ENCODE results near the gene APLNR. TPM values are rescaled to one million over a fixed set of nuclear protein-coding genes. Genes with fewer than 3 reads are reported as not detected.

The APLNR gene
- total RNA-seq, 2 donors from 2014 or later, result 3.7 to 4.2 TPM

- H3K36me3 ChIP-seq (ENCODE audit: control insufficient read depth, insufficient read depth, low read length), result no peaks in the 10 kb centered on the region
- Mint-ChIP-seq H3K27me3 (ENCODE audit: insufficient read depth) (no peaks in the 10 kb centered on the region), H3K36me3 (ENCODE audit: low read depth) (no peaks in the 10 kb centered on the region), H3K9me3 (no peaks in the 10 kb centered on the region), H3K27ac (no peak overlapping the region), H3K4me1 (peaks cover 61% of the 10 kb centered on the region), H3K4me3 (no peak overlapping the region)
- peaks cover 22% of the 10 kb centered on the region for H3K4me1 ChIP-seq (ENCODE audit: control insufficient read depth, insufficient read depth, low read length)
- H3K27ac ChIP-seq (ENCODE audit: low read depth, low read length), result no peak overlapping the region
- no peak for DNase-seq
- H3K27me3 ChIP-seq (ENCODE audit: control insufficient read depth, insufficient read depth, low read length, poor library complexity, severe bottlenecking), result no peaks in the 10 kb centered on the region
- TF ChIP-seq CTCF (conservative IDR thresholded peaks at IDR 0.05), result no peak
- no peaks in the 10 kb centered on the region for H3K9me3 ChIP-seq (ENCODE audit: control insufficient read depth, low read length)
- no peak overlapping the region for H3K4me3 ChIP-seq (ENCODE audit: low read length)
- H3K9ac ChIP-seq (ENCODE audit: extremely low read depth, low read length, poor library complexity, severe bottlenecking), result no peak overlapping the region
- 78 to 81% methylated on average over 1 of the region's 1 CpG for WGBS, 2 experiments (ENCODE audit: insufficient coverage in 1 of 2, insufficient read length in 1 of 2)
These were observed 2.3 kb upstream of the APLNR start for GRCh38 chr11:57239348-57239747.

- H3K9me3 ChIP-seq (ENCODE audit: control insufficient read depth, low read length), result no peaks in the 10 kb centered on the region
- no peak overlapping the region for H3K4me3 Mint-ChIP-seq
These were observed 1.0 kb downstream of the APLNR start for GRCh38 chr11:57235761-57236703.

GRCh38 chr11:57233702-57234101 is 3.3 kb downstream of the APLNR start:
- Mint-ChIP-seq H3K9me3 (no peaks in the 10 kb centered on the region), H3K4me1 (peaks cover 60% of the 10 kb centered on the region), H3K36me3 (ENCODE audit: low read depth) (no peaks in the 10 kb centered on the region), H3K27me3 (ENCODE audit: insufficient read depth) (peaks cover 33% of the 10 kb centered on the region), H3K4me3 (no peak overlapping the region), H3K27ac (no peak overlapping the region)
- 92 to 100% methylated on average over 2 to 5 of the region's 5 CpGs for WGBS, 2 experiments (ENCODE audit: insufficient coverage in 1 of 2, insufficient read length in 1 of 2)
- Histone ChIP-seq H3K9me3 (ENCODE audit: control insufficient read depth, low read length) (no peaks in the 10 kb centered on the region), H3K9ac (ENCODE audit: extremely low read depth, low read length, poor library complexity, severe bottlenecking) (no peak overlapping the region), H3K27me3 (ENCODE audit: control insufficient read depth, insufficient read depth, low read length, poor library complexity, severe bottlenecking) (peaks cover 9% of the 10 kb centered on the region), H3K27ac (ENCODE audit: low read depth, low read length) (no peak overlapping the region), H3K36me3 (ENCODE audit: control insufficient read depth, insufficient read depth, low read length) (no peaks in the 10 kb centered on the region), H3K4me3 (ENCODE audit: low read length) (no peak overlapping the region), H3K4me1 (ENCODE audit: control insufficient read depth, insufficient read depth, low read length) (peaks cover 10% of the 10 kb centered on the region)
- TF ChIP-seq CTCF (conservative IDR thresholded peaks at IDR 0.05), result no peak
- peak; percentile 36 for DNase-seq

More at GRCh38 chr11:57235761-57236703, 1.0 kb downstream of the APLNR start:
- H3K27me3 Mint-ChIP-seq (ENCODE audit: insufficient read depth), result peaks cover 20% of the 10 kb centered on the region
- H3K4me3 ChIP-seq (ENCODE audit: low read length), result no peak overlapping the region
- no peak for DNase-seq
- no peak for TF ChIP-seq CTCF (conservative IDR thresholded peaks at IDR 0.05)
- no peak overlapping the region for H3K27ac ChIP-seq (ENCODE audit: low read depth, low read length)
- no peaks in the 10 kb centered on the region for H3K36me3 ChIP-seq (ENCODE audit: control insufficient read depth, insufficient read depth, low read length)
- peaks cover 57% of the 10 kb centered on the region for H3K4me1 Mint-ChIP-seq
- H3K36me3 Mint-ChIP-seq (ENCODE audit: low read depth), result no peaks in the 10 kb centered on the region
- H3K27me3 ChIP-seq (ENCODE audit: control insufficient read depth, insufficient read depth, low read length, poor library complexity, severe bottlenecking), result peaks cover 9% of the 10 kb centered on the region
- no peaks in the 10 kb centered on the region for H3K9me3 Mint-ChIP-seq
- peaks cover 9% of the 10 kb centered on the region for H3K4me1 ChIP-seq (ENCODE audit: control insufficient read depth, insufficient read depth, low read length)
- WGBS, 2 experiments (ENCODE audit: insufficient coverage in 1 of 2, insufficient read length in 1 of 2), result 94 to 97% methylated on average over 28 to 39 of the region's 39 CpGs
- no peak overlapping the region for H3K9ac ChIP-seq (ENCODE audit: extremely low read depth, low read length, poor library complexity, severe bottlenecking)
- no peak overlapping the region for H3K27ac Mint-ChIP-seq

Data from endodermal cell (in vitro differentiated cells).